HG02884 (cell line): ENCODE data around the gene MPPED2.

Experiments
- ATAC-seq: cut with Tn5 transposase; IDR thresholded peaks from one replicate; pipeline ENCODE4 v1.9.1; 2021; ENCODE audit warnings: mild to moderate bottlenecking, moderate library complexity; ENCODE audit not compliant: unreplicated experiment

The MPPED2 gene

GRCh38 chr11:30423886-30424285 lies 162.3 kb downstream of the MPPED2 start:
- no peak for ATAC-seq

GRCh38 chr11:30423279-30423648 lies 162.9 kb downstream of the MPPED2 start:
- no peak for ATAC-seq

- ATAC-seq: no peak
These were observed 163.5 kb downstream of the MPPED2 start for GRCh38 chr11:30422447-30423278.

- no peak for ATAC-seq
These were observed 165.8 kb downstream of the MPPED2 start for GRCh38 chr11:30420233-30420787.

- ATAC-seq: no peak
These were observed 171.3 kb downstream of the MPPED2 start for GRCh38 chr11:30414806-30415205.

GRCh38 chr11:30414244-30414643 lies 171.9 kb downstream of the MPPED2 start:
- ATAC-seq: no peak

- no peak for ATAC-seq
These were observed 173.6 kb downstream of the MPPED2 start for GRCh38 chr11:30412509-30412908.

- ATAC-seq: no peak
These were observed 174.8 kb downstream of the MPPED2 start for GRCh38 chr11:30411383-30411782.

- no peak for ATAC-seq
These were observed 179.0 kb downstream of the MPPED2 start for GRCh38 chr11:30406978-30407762.

- no peak for ATAC-seq
These were observed 180.8 kb downstream of the MPPED2 start for GRCh38 chr11:30405385-30405784.

- no peak for ATAC-seq
These were observed 182.0 kb downstream of the MPPED2 start for GRCh38 chr11:30404136-30404535.

GRCh38 chr11:30395751-30396150 lies 190.4 kb downstream of the MPPED2 start:
- ATAC-seq: no peak

- ATAC-seq: no peak
These were observed 193.1 kb downstream of the MPPED2 start for GRCh38 chr11:30393012-30393411.

- ATAC-seq: no peak
These were observed 193.8 kb downstream of the MPPED2 start for GRCh38 chr11:30392221-30392784.

GRCh38 chr11:30388957-30389356 lies 197.2 kb downstream of the MPPED2 start:
- ATAC-seq: no peak

- ATAC-seq: no peak
These were observed 198.0 kb downstream of the MPPED2 start for GRCh38 chr11:30387891-30388861.

GRCh38 chr11:30381879-30382278 lies 204.3 kb downstream of the MPPED2 start:
- ATAC-seq: no peak

- no peak for ATAC-seq
These were observed 205.3 kb downstream of the MPPED2 start for GRCh38 chr11:30380846-30381245.

- ATAC-seq: no peak
These were observed 208.8 kb downstream of the MPPED2 start for GRCh38 chr11:30377347-30377746.

GRCh38 chr11:30370164-30370563 lies 216.0 kb downstream of the MPPED2 start:
- ATAC-seq: no peak
